Femur (tissue), 1 donor: ENCODE results near the gene DIRAS1.
"Not testable (repeated sequence)": the region's sequence is repeated elsewhere in the genome, so short reads cannot be mapped to it uniquely, and the experiment has no call there.

Experiments
- DNase-seq: peaks from one replicate; pipeline ENCODE4 v3.0.0-alpha.2; 2017

The DIRAS1 gene

GRCh38 chr19:2703691-2704216 lies 17.4 kb downstream of the DIRAS1 start:
- DNase-seq: no peak

GRCh38 chr19:2703077-2703437 lies 18.1 kb downstream of the DIRAS1 start:
- DNase-seq: no peak

GRCh38 chr19:2702170-2703076 lies 18.7 kb downstream of the DIRAS1 start, which contains the start of gene GNG7:
Gene GNG7 (minus strand): TSS chr19:2702694. CDS start chr19:2520688, 182,006 bp downstream.
- DNase-seq: peak; percentile 94

GRCh38 chr19:2701361-2702169 lies 19.6 kb downstream of the DIRAS1 start:
- no peak for DNase-seq

- DNase-seq: no peak
Observed at GRCh38 chr19:2700660-2701360, 20.4 kb downstream of the DIRAS1 start.

- no peak for DNase-seq
Observed at GRCh38 chr19:2699413-2700140, 21.6 kb downstream of the DIRAS1 start.

- DNase-seq: no peak
Observed at GRCh38 chr19:2694196-2694595, 27.0 kb downstream of the DIRAS1 start.

- DNase-seq: no peak
Observed at GRCh38 chr19:2693492-2694160, 27.5 kb downstream of the DIRAS1 start.

GRCh38 chr19:2691951-2692350 lies 29.2 kb downstream of the DIRAS1 start:
- DNase-seq: no peak

- no peak for DNase-seq
Observed at GRCh38 chr19:2690856-2691255, 30.3 kb downstream of the DIRAS1 start.

- no peak for DNase-seq
Observed at GRCh38 chr19:2686360-2686759, 34.8 kb downstream of the DIRAS1 start.

- DNase-seq: no peak
Observed at GRCh38 chr19:2685204-2685704, 35.9 kb downstream of the DIRAS1 start.

- DNase-seq: no peak
Observed at GRCh38 chr19:2683430-2684003, 37.7 kb downstream of the DIRAS1 start.

GRCh38 chr19:2680808-2681207 lies 40.4 kb downstream of the DIRAS1 start:
- no peak for DNase-seq

GRCh38 chr19:2679439-2679838 lies 41.7 kb downstream of the DIRAS1 start:
- DNase-seq: no peak

- DNase-seq: not testable (repeated sequence)
Observed at GRCh38 chr19:2678948-2679347, 42.2 kb downstream of the DIRAS1 start.

- DNase-seq: no peak
Observed at GRCh38 chr19:2678044-2678671, 43.0 kb downstream of the DIRAS1 start.

- no peak for DNase-seq
Observed at GRCh38 chr19:2676823-2677222, 44.3 kb downstream of the DIRAS1 start.

GRCh38 chr19:2675892-2676291 lies 45.3 kb downstream of the DIRAS1 start:
- no peak for DNase-seq

GRCh38 chr19:2670217-2670616 lies 51.0 kb downstream of the DIRAS1 start:
- no peak for DNase-seq
